H1 (cell line): Measurements from ENCODE around the gene PLPP2. TPM values are rescaled to one million over a fixed set of nuclear protein-coding genes. Genes with fewer than 3 reads are reported as not detected.

Source experiments
- CBX8 ChIP-seq: fragments of 300-800, 300-1000 bp; sonication (generic); IDR thresholded peaks from 2 replicates; pipeline ENCODE4 v1.7.1; 2016; ENCODE audit warnings: low read depth, low read length, borderline replicate concordance
- EP300 ChIP-seq, 2 experiments: IDR thresholded peaks; 1 replicate in 1 of 2; 2 replicates in 1 of 2; pipeline ENCODE4 v1.6.1; 2011 to 2012; ENCODE audit warnings: low read depth in 2 of 2, low read length in 2 of 2, mild to moderate bottlenecking in 2 of 2, borderline replicate concordance in 1 of 2, inconsistent platforms in 1 of 2, moderate library complexity in 1 of 2
- GTF2F1 ChIP-seq: IDR thresholded peaks from 2 replicates; pipeline ENCODE4 v1.6.1; 2012; ENCODE audit warnings: low read depth, low read length, improper control_type of control experiment, borderline replicate concordance
- KDM4A ChIP-seq: IDR thresholded peaks from one replicate; pipeline ENCODE4 v1.7.1; 2012; ENCODE audit warnings: low read depth, mild to moderate bottlenecking, moderate library complexity, low read length, inconsistent platforms; ENCODE audit not compliant: severe bottlenecking
- POU5F1 ChIP-seq: IDR thresholded peaks from 2 replicates; pipeline ENCODE4 v1.6.1; 2011; ENCODE audit warnings: low read depth, mild to moderate bottlenecking, low read length, moderate library complexity
- SP1 ChIP-seq: IDR thresholded peaks from 2 replicates; pipeline ENCODE4 v1.6.1; 2011; ENCODE audit warnings: low read depth, low read length
- TAF1 ChIP-seq: IDR thresholded peaks from 2 replicates; pipeline ENCODE4 v1.6.1; 2011; ENCODE audit warnings: mild to moderate bottlenecking, low read depth, low read length
- polyA plus RNA-seq, 7 experiments: library from polyadenylated mRNA; depleted of rRNA in 3 of 7; stranded (reverse) in 5 of 7; unstranded in 2 of 7; fragments of >200 nt in 5 of 7; fragments of 200-250 nt in 2 of 7; gene quantifications; 1 replicate in 5 of 7; 2 replicates in 1 of 7; 4 replicates in 1 of 7; pipeline versions ENCODE4 v1.2.1 to v1.2.3, GENCODE V29; 2011 to 2013; ENCODE audit warnings: missing spikeins in 2 of 7, mixed read lengths in 2 of 7
- total RNA-seq: library from RNA; stranded (reverse); fragmentation: NEBNext Ultra II Directional; extraction: Animal tissue kit (Norgen Biotek cat#: 25700); gene quantifications from 2 replicates; pipeline ENCODE4 v1.2.1, GENCODE V29; 2021

PLPP2 gene
- total and polyA plus RNA-seq, 2 of the 8 experiments (the other 6 are each of a cell fraction or from before 2014, with no cell fraction given): 101 to 195 TPM

DNA sequence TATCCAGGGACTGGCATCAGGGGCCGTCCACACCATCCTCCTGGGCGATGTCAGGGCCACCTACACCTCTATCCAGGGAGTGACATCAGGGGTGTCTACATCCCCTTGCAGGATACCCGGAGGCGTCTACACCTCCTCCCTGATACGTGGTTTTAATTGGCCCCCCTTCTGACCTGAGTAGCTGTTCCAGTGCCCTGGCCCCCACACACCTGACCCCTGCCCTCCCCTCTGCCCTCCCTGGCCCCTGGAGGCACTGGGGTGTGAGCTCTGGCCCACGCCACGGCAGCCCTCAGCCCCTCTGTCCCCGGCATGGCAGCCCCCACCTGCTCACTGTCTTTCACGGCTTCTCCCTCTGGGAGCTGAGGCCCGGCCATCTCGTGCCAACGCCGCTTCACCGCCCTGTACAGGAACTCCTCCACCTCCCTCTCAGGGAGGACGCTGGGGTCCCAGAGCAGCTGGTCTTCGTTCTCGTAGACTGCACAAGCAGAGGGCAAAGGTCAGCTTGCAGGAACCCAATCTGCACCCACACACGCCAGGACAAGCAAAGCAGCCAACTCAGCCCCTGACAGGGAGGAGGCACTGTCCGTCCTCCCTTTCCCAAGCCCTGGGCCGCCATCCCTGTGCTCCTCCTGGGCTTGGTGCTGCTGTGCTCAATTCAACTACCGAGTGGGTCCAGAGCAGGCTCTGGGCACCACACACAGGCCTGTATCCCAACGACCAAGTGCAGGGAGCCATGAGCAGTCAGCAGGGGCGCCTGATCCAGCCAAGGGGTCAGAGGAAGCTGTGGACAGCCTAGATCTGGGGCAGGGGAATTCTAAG lies 22.2 kb upstream of the PLPP2 start (continued):
- TF ChIP-seq SP1 (no peak), EP300 (IDR thresholded peaks at IDR 0.05; ENCODE audit: borderline replicate concordance in 1 of 2, low read depth in 2 of 2, low read length in 2 of 2) (no peak), GTF2F1 (no peak), KDM4A (no peak), CBX8 (no peak), POU5F1 (no peak), TAF1 (no peak)
